Right hindlimb (tissue), 1 donor: Measurements from ENCODE around the gene MRPS12.

Source experiments
- DNase-seq: peaks from one replicate; pipeline ENCODE4 v3.0.0-alpha.2; 2018

The MRPS12 gene

DNA sequence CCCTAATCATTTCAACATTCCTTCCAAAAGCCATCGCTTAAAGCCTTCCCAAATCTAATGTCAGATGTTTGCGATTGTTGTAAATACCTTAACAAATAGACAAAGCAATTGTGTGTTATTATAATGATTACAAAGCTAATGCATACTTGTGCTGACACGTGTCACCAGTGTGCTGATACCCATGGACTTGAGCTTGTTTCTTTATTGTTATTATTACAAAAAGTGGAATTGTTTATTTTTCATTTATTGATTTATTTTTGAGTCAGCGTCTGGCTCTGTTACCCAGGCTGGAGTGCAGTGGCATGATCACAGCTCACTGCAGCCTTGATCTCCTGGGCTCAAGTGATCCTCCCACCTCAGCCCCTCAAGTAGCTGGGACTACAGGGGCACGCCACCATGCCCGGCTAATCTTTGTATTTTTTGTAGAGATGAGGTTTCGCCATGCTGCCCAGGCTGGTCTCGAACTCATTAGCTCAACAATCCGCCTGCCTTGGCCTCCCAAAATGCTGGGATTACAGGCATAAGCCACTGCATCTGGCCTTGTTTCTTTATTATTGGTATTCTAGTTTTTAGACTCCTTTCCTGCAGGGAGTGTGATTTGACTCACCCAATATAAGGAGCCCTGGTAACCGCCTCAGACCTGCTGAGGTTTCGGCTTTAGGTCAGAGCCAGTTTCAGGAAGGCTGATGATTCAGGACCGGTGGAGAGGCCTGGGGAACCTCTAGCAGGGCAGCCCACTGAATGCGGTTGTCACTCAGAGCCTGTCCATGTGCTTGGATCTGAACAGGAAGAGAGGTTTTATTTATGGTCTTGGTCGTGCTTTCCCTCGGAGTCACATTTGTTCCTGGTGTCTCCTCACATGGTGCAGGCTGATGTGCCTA is 46.9 kb downstream of the MRPS12 start:
- no peak for DNase-seq

- no peak for DNase-seq
Observed at GRCh38 chr19:38978326-38978689, 47.6 kb downstream of the MRPS12 start.

DNA sequence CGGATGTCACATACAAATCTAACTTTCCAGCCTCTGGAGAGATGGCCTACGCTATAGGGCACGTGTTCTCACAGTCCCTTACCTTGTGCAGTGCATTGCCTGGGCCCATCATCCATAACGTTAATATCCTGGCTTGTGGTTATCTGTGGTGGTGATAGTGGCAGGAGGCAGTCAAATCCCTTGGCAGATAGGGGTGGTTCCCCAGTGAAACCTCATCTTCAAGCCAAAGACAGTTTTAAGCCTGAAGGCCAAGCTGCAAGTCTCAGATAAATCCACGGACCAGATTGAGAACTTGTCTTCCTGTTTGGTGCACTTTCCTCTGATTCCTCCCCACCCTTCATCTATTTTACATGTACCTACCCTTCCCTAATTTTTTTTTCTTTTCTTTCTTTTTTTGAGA is 49.1 kb downstream of the MRPS12 start:
- no peak for DNase-seq

- no peak for DNase-seq
Observed at GRCh38 chr19:38980583-38981374, 50.0 kb downstream of the MRPS12 start.
